Osteocyte (in vitro differentiated cells): ENCODE results near the gene SPTLC3. TPM values are rescaled to one million over a fixed set of nuclear protein-coding genes. Genes with fewer than 3 reads are reported as not detected.

ENCODE experiments used
- DNase-seq: peaks from one replicate; pipeline ENCODE4 v3.0.0; 2021; ENCODE audit warnings: mixed read lengths; ENCODE audit not compliant: unreplicated experiment; ENCODE audit errors: extremely low spot score
- H3K27ac Mint-ChIP-seq: one replicate; pipeline ENCODE4 v1.8.0; 2021; ENCODE audit warnings: mild to moderate bottlenecking, mixed read lengths; ENCODE audit not compliant: unreplicated experiment
- H3K27me3 Mint-ChIP-seq: one replicate; pipeline ENCODE4 v1.8.0; 2021; ENCODE audit warnings: mixed read lengths; ENCODE audit not compliant: unreplicated experiment
- H3K36me3 Mint-ChIP-seq: one replicate; pipeline ENCODE4 v1.8.0; 2021; ENCODE audit warnings: mixed read lengths; ENCODE audit not compliant: unreplicated experiment
- H3K4me1 Mint-ChIP-seq: one replicate; pipeline ENCODE4 v1.8.0; 2021; ENCODE audit warnings: mixed read lengths; ENCODE audit not compliant: unreplicated experiment
- H3K4me3 Mint-ChIP-seq: one replicate; pipeline ENCODE4 v1.8.0; 2021; ENCODE audit warnings: mild to moderate bottlenecking, moderate library complexity, mixed read lengths; ENCODE audit not compliant: unreplicated experiment
- H3K9me3 Mint-ChIP-seq: one replicate; pipeline ENCODE4 v1.8.0; 2021; ENCODE audit warnings: mixed read lengths; ENCODE audit not compliant: unreplicated experiment
- total RNA-seq: library from RNA; stranded (reverse); gene quantifications from 2 replicates; pipeline ENCODE4 v1.2.1, GENCODE V29; 2021
- TF ChIP-seq, protein P1 (sequence below): fragments of 200-600 bp; sonication (generic); IDR thresholded peaks from 2 replicates; pipeline ENCODE4 v1.5.0; 2021; ENCODE audit warnings: antibody characterized with exemption, mild to moderate bottlenecking, moderate library complexity

The SPTLC3 gene
- total RNA-seq, 1 donor from 2014 or later: 5.0 TPM

DNA sequence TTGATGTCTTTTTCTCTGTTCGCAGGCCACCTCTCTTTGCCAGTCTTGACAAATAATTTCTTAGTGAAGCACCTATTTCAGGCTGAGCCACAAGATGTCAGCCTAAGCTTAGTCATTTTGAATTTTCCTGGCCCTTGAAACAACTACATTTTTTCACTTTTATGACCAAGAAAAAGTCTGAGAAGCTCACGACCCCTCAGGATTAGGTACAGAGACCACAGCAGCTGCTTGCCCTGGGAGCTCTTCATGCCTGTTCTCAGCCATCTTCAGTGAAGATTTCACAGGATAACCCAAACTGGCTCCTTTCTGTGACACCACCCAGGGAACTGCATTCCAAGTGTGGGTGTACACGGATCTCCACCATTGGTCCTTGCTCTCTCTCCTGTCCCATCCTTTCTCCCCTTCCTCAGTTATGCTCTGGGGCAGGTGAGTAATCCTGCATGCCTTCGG, 38.4 kb upstream of the SPTLC3 start:
- no peak overlapping the region for H3K4me3 Mint-ChIP-seq
- DNase-seq: no peak

GRCh38 chr20:12975833-12976608, 32.8 kb upstream of the SPTLC3 start:
- Mint-ChIP-seq H3K27ac (no peak overlapping the region), H3K9me3 (peaks cover 8% of the 10 kb centered on the region), H3K27me3 (no peaks in the 10 kb centered on the region), H3K4me3 (no peak overlapping the region), H3K4me1 (peaks cover 9% of the 10 kb centered on the region), H3K36me3 (peaks cover 3% of the 10 kb centered on the region)
- DNase-seq: no peak
- TF ChIP-seq, protein P1, sequence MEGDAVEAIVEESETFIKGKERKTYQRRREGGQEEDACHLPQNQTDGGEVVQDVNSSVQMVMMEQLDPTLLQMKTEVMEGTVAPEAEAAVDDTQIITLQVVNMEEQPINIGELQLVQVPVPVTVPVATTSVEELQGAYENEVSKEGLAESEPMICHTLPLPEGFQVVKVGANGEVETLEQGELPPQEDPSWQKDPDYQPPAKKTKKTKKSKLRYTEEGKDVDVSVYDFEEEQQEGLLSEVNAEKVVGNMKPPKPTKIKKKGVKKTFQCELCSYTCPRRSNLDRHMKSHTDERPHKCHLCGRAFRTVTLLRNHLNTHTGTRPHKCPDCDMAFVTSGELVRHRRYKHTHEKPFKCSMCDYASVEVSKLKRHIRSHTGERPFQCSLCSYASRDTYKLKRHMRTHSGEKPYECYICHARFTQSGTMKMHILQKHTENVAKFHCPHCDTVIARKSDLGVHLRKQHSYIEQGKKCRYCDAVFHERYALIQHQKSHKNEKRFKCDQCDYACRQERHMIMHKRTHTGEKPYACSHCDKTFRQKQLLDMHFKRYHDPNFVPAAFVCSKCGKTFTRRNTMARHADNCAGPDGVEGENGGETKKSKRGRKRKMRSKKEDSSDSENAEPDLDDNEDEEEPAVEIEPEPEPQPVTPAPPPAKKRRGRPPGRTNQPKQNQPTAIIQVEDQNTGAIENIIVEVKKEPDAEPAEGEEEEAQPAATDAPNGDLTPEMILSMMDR: no peak

More for the DNA sequence above, 38.4 kb upstream of the SPTLC3 start:
- H3K27ac Mint-ChIP-seq: no peak overlapping the region
- H3K27me3 Mint-ChIP-seq: no peaks in the 10 kb centered on the region
- H3K4me1 Mint-ChIP-seq: no peaks in the 10 kb centered on the region
- H3K36me3 Mint-ChIP-seq: peaks cover 3% of the 10 kb centered on the region
- TF ChIP-seq, protein P1: peak; percentile 78
- peaks cover 8% of the 10 kb centered on the region for H3K9me3 Mint-ChIP-seq

- no peaks in the 10 kb centered on the region for H3K27me3 Mint-ChIP-seq
- peaks cover 3% of the 10 kb centered on the region for H3K36me3 Mint-ChIP-seq
- TF ChIP-seq, protein P1: no peak
- DNase-seq: no peak
- no peak overlapping the region for H3K4me3 Mint-ChIP-seq
- H3K27ac Mint-ChIP-seq: no peak overlapping the region
- H3K4me1 Mint-ChIP-seq: peaks cover 9% of the 10 kb centered on the region
- peaks cover 10% of the 10 kb centered on the region for H3K9me3 Mint-ChIP-seq
These were observed 32.0 kb upstream of the SPTLC3 start for GRCh38 chr20:12976720-12977309.

GRCh38 chr20:12977328-12978125, 31.2 kb upstream of the SPTLC3 start:
- peaks cover 3% of the 10 kb centered on the region for H3K36me3 Mint-ChIP-seq
- no peaks in the 10 kb centered on the region for H3K27me3 Mint-ChIP-seq
- no peak for DNase-seq
- no peak overlapping the region for H3K27ac Mint-ChIP-seq
- TF ChIP-seq, protein P1: no peak
- peaks cover 12% of the 10 kb centered on the region for H3K9me3 Mint-ChIP-seq
- peaks cover 9% of the 10 kb centered on the region for H3K4me1 Mint-ChIP-seq
- H3K4me3 Mint-ChIP-seq: no peak overlapping the region

DNA sequence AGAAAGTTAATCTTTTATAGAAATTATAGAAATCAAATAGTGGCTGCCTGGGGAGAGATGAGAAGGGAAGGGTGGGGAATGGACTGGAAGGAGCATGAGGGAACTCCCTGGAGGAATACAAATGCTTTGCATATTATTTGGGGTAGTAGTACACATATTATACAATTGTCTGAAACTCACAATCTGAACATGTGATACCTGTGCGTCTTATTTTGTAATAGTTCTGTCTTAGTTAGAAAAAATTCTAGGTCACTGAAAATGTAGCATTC, 30.7 kb upstream of the SPTLC3 start:
- Mint-ChIP-seq H3K9me3 (peaks cover 12% of the 10 kb centered on the region), H3K27me3 (no peaks in the 10 kb centered on the region), H3K4me3 (no peak overlapping the region), H3K4me1 (peaks cover 9% of the 10 kb centered on the region), H3K36me3 (peaks cover 3% of the 10 kb centered on the region), H3K27ac (no peak overlapping the region)
- TF ChIP-seq, protein P1: no peak
- DNase-seq: no peak
